Aorta (tissue), 5 donors: ENCODE results near the gene APOL1. TPM values are rescaled to one million over a fixed set of nuclear protein-coding genes. Genes with fewer than 3 reads are reported as not detected.
"Not testable (repeated sequence)": the region's sequence is repeated elsewhere in the genome, so short reads cannot be mapped to it uniquely, and the experiment has no call there.

ENCODE experiments used
- ATAC-seq: fragments of 200-7000 bp; cut with Tn5 transposase; one replicate; pipeline ENCODE4 v1.9.1; 2022; ENCODE audit warnings: moderate library complexity; ENCODE audit not compliant: low FRiP score
- DNase-seq, 2 donors: peaks; one replicate each; pipeline ENCODE4 v3.0.0-alpha.2; 2020
- H3K27ac ChIP-seq, 2 donors: one replicate each; pipeline ENCODE4 v1.5.1; 2013; ENCODE audit warnings: low read length in 2 of 2, mild to moderate bottlenecking in 2 of 2, moderate library complexity in 2 of 2, control low read depth in 1 of 2, inconsistent platforms in 1 of 2, low read depth in 1 of 2
- H3K27me3 ChIP-seq, 2 donors: one replicate each; pipeline ENCODE4 v1.6.1; 2013; ENCODE audit warnings: control low read depth in 1 of 2, low read length in 1 of 2, mild to moderate bottlenecking in 1 of 2, moderate library complexity in 1 of 2; ENCODE audit not compliant: insufficient read depth in 2 of 2, control insufficient read depth in 1 of 2
- H3K36me3 ChIP-seq, 2 donors: one replicate each; pipeline ENCODE4 v1.6.1; 2013; ENCODE audit warnings: control low read depth in 1 of 2, low read length in 1 of 2, mild to moderate bottlenecking in 1 of 2; ENCODE audit not compliant: insufficient read depth in 2 of 2, control insufficient read depth in 1 of 2
- H3K4me1 ChIP-seq, 2 donors: one replicate each; pipeline ENCODE4 v1.6.1; 2013; ENCODE audit warnings: low read length in 2 of 2, control low read depth in 1 of 2, mild to moderate bottlenecking in 1 of 2, moderate library complexity in 1 of 2; ENCODE audit not compliant: insufficient read depth in 2 of 2, control insufficient read depth in 1 of 2
- H3K4me3 ChIP-seq, 2 donors: one replicate each; pipeline ENCODE4 v1.5.1; 2013; ENCODE audit warnings: low read length in 2 of 2, control low read depth in 1 of 2, mild to moderate bottlenecking in 1 of 2
- H3K9me3 ChIP-seq: one replicate; pipeline ENCODE4 v1.6.1; 2013; ENCODE audit warnings: mild to moderate bottlenecking, low read length; ENCODE audit not compliant: control insufficient read depth
- WGBS, 2 donors: extraction: QIAGEN DNeasy Blood & Tissue Kit; methylation state at CpG; one replicate each; pipeline ENCODE4 v1.1.7; 2013; 5-methylcytosine and 5-hydroxymethylcytosine counted together
- intact Hi-C, 2 donors: fragments of 100-400 bp; cut with DNase I; formaldehyde crosslinking; loops; one replicate each; pipeline versions ENCODE4 v1.14.2 to v1.15.0; 2022
- polyA plus RNA-seq, 2 donors: library from polyadenylated mRNA; stranded (reverse); fragments of 200-250 nt; gene quantifications; one replicate each; pipeline ENCODE4 v1.2.3, GENCODE V29; 2013
- total RNA-seq, 2 donors: library from RNA; stranded (reverse); fragmentation: NEBNext Ultra II Directional; extraction: Animal tissue kit (Norgen Biotek cat#: 25700); gene quantifications; one replicate each; pipeline ENCODE4 v1.2.1, GENCODE V29; 2021
- donor health status: healthy with polysubstance abuse.
- donor health status: Bipolar disorder and iron deficiency.
- donor health status: DM: no; HTN: no; CAD: no.
- donor health status: DM: no; HTN: no; CAD: no.
- donor health status: DM: yes; HTN: yes; CAD: no.

The APOL1 gene
- total and polyA plus RNA-seq, 4 donors: 14.1 to 74.0 (median 43.2) TPM

GRCh38 chr22:36256478-36256877, 3.5 kb downstream of the APOL1 start:
- no peak for DNase-seq
- Histone ChIP-seq H3K36me3 (no peaks in the 10 kb centered on the region), H3K9me3 (no peaks in the 10 kb centered on the region), H3K4me3 (no peak overlapping the region), H3K4me1 (no peaks in the 10 kb centered on the region), H3K27me3 (no peaks in the 10 kb centered on the region), H3K27ac (no peak overlapping the region)
- intact Hi-C loops: no loop called here
- no peak for ATAC-seq
- WGBS, 2 donors: 87 to 88% methylated on average over 3 of the region's 3 CpGs

GRCh38 chr22:36257308-36257707, 4.4 kb downstream of the APOL1 start:
- DNase-seq: no peak
- intact Hi-C loops: no loop called here
- 82 to 89% methylated on average over 7 to 8 of the region's 8 CpGs for WGBS, 2 donors

GRCh38 chr22:36257948-36258670, 5.2 kb downstream of the APOL1 start:
- ATAC-seq (no peak), DNase-seq (no peak)
- WGBS, 2 donors: 90 to 91% methylated on average over 13 of the region's 13 CpGs
- H3K27me3 ChIP-seq: no peaks in the 10 kb centered on the region
- no peak overlapping the region for H3K27ac ChIP-seq
- no peaks in the 10 kb centered on the region for H3K4me1 ChIP-seq
- no peaks in the 10 kb centered on the region for H3K36me3 ChIP-seq
- intact Hi-C loops: no loop called here
- H3K9me3 ChIP-seq: no peaks in the 10 kb centered on the region
- no peak overlapping the region for H3K4me3 ChIP-seq

More at GRCh38 chr22:36257308-36257707, 4.4 kb downstream of the APOL1 start:
- ATAC-seq: no peak
- H3K9me3 ChIP-seq: no peaks in the 10 kb centered on the region
- H3K4me1 ChIP-seq: no peaks in the 10 kb centered on the region
- no peaks in the 10 kb centered on the region for H3K36me3 ChIP-seq
- H3K27me3 ChIP-seq: no peaks in the 10 kb centered on the region
- H3K4me3 ChIP-seq: no peak overlapping the region
- no peak overlapping the region for H3K27ac ChIP-seq

- Histone ChIP-seq H3K9me3 (no peaks in the 10 kb centered on the region), H3K27ac (no peak overlapping the region), H3K27me3 (no peaks in the 10 kb centered on the region), H3K4me1 (no peaks in the 10 kb centered on the region), H3K36me3 (no peaks in the 10 kb centered on the region), H3K4me3 (no peak overlapping the region)
- DNase-seq: peak in 1 of 2 donors; percentile 66
- WGBS, 2 donors: 47 to 55% methylated on average over 16 of the region's 16 CpGs
- intact Hi-C loops: no loop called here
- peak; percentile 21 for ATAC-seq
Measured at GRCh38 chr22:36258701-36259614, 6.0 kb downstream of the APOL1 start.

- 78 to 79% methylated on average over 14 of the region's 14 CpGs for WGBS, 2 donors
- H3K27ac ChIP-seq: no peak overlapping the region
- H3K4me3 ChIP-seq: no peak overlapping the region
- no peaks in the 10 kb centered on the region for H3K4me1 ChIP-seq
- ATAC-seq: no peak
- H3K9me3 ChIP-seq: no peaks in the 10 kb centered on the region
- no peaks in the 10 kb centered on the region for H3K27me3 ChIP-seq
- DNase-seq: no peak
- intact Hi-C loops: no loop called here
- H3K36me3 ChIP-seq: no peaks in the 10 kb centered on the region
Measured at GRCh38 chr22:36259615-36260300, 6.8 kb downstream of the APOL1 start.

GRCh38 chr22:36261675-36262074, 8.7 kb downstream of the APOL1 start:
- ATAC-seq, H3K27me3 ChIP-seq, H3K4me3 ChIP-seq, H3K4me1 ChIP-seq, intact Hi-C loops, H3K36me3 ChIP-seq, H3K27ac ChIP-seq, H3K9me3 ChIP-seq, DNase-seq: not testable (repeated sequence)
- WGBS, 2 donors: 90 to 92% methylated on average over 6 of the region's 6 CpGs

GRCh38 chr22:36262307-36262706, 9.4 kb downstream of the APOL1 start:
- intact Hi-C loops, H3K36me3 ChIP-seq, H3K27ac ChIP-seq, H3K4me1 ChIP-seq, DNase-seq, H3K27me3 ChIP-seq, H3K9me3 ChIP-seq, ATAC-seq, H3K4me3 ChIP-seq: not testable (repeated sequence)
- 97 to 98% methylated on average over 3 of the region's 3 CpGs for WGBS, 2 donors

- H3K4me1 ChIP-seq, H3K27ac ChIP-seq, intact Hi-C loops, H3K4me3 ChIP-seq, ATAC-seq, H3K27me3 ChIP-seq, H3K9me3 ChIP-seq, DNase-seq, H3K36me3 ChIP-seq: not testable (repeated sequence)
- 19 to 24% methylated on average over 5 of the region's 5 CpGs for WGBS, 2 donors
Measured at GRCh38 chr22:36263216-36263673, 10.3 kb downstream of the APOL1 start.
